Body of pancreas (tissue), 4 donors: ENCODE measurements around the gene MYADM. TPM values are rescaled to one million over a fixed set of nuclear protein-coding genes. Genes with fewer than 3 reads are reported as not detected.

ENCODE experiments used
- ATAC-seq: fragments of 150-250 bp; one replicate; pipeline ENCODE4 v1.9.1; 2016
- DNase-seq, 4 donors: peaks; one replicate each; pipeline ENCODE4 v3.0.0-alpha.2; 2019
- H3K27ac ChIP-seq, 4 donors: fragments of 200-600 bp; sonication (generic); 1 replicate in 3 of 4; 2 replicates in 1 of 4; pipeline versions ENCODE4 v1.5.1 to v1.6.1; 2016 to 2019; ENCODE audit warnings: mild to moderate bottlenecking in 1 of 4, mixed read lengths in 1 of 4, moderate library complexity in 1 of 4
- H3K27me3 ChIP-seq, 2 donors: fragments of 200-600 bp; sonication (generic); one replicate each; pipeline ENCODE4 v1.6.0; 2016; ENCODE audit warnings: mild to moderate bottlenecking in 1 of 2
- H3K36me3 ChIP-seq, 2 donors: fragments of 200-600 bp; sonication (generic); replicated peaks in 1 of 2; 2 replicates each; pipeline ENCODE4 v1.5.1; 2016; ENCODE audit warnings: low read depth in 2 of 2; ENCODE audit not compliant: insufficient read depth in 1 of 2
- H3K4me1 ChIP-seq: fragments of 200-600 bp; sonication (generic); one replicate; pipeline ENCODE4 v1.6.0; 2016
- H3K4me3 ChIP-seq, 2 donors: fragments of 200-600 bp; sonication (generic); 1 replicate in 1 of 2; 2 replicates in 1 of 2; pipeline ENCODE4 v1.5.1; 2016 to 2019
- H3K9me3 ChIP-seq, 3 donors: fragments of 200-600 bp; sonication (generic); 1 replicate in 2 of 3; 2 replicates in 1 of 3; pipeline ENCODE4 v1.5.1; 2016
- POLR2A ChIP-seq, 3 donors: fragments of 450-650 bp; IDR thresholded peaks; one replicate each; pipeline ENCODE4 v1.6.1; 2016; ENCODE audit warnings: antibody characterized with exemption in 3 of 3, mild to moderate bottlenecking in 2 of 3
- WGBS, 2 donors: methylation state at CpG; one replicate each; pipeline ENCODE4 v1.1.5; 2017; 5-methylcytosine and 5-hydroxymethylcytosine counted together
- intact Hi-C: fragments of 100-400 bp; cut with DNase I; formaldehyde crosslinking; loops from one replicate; pipeline ENCODE4 v1.15.1; 2023
- total RNA-seq, 2 donors: library from RNA; depleted of rRNA; stranded (reverse); fragments of >200 nt; gene quantifications; one replicate each; pipeline ENCODE4 v1.1.0, GENCODE V29; 2016
- TF ChIP-seq, protein P1 (sequence below), 7 experiments: fragments of 450-650 bp in 4 of 7; fragments of 200-600 bp in 3 of 7; sonication (generic) in 3 of 7; IDR thresholded peaks; one replicate each; pipeline ENCODE4 v1.5.1; 2016 to 2019; ENCODE audit warnings: antibody characterized with exemption in 7 of 7

MYADM gene
- total RNA-seq, 2 donors from 2014 or later = 12.2 to 30.0 TPM

DNA sequence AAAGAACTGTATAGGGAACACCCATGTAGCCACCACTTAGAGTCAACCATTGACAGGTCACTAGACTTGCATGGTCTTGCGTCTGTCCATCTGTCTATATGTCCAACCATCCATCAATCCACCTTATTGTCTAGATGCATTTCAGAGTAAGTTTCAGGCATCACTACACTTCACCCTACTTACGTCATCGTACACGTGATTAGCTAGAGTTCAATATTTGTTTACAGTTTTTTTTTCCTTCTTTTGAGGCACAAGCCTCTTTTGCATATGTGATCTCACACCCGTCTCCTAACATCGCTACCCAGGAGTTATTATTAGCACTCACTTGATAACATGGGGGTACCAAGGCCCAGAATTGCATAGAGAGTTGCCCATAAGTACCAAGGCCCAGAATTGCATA is 48.3 kb downstream of the MYADM start:
- Histone ChIP-seq H3K4me1 (no peaks in the 10 kb centered on the region), H3K27me3 (peaks cover 0 to 11% of the 10 kb centered on the region in 2 donors), H3K27ac (no peak overlapping the region), H3K9me3 (no peaks in the 10 kb centered on the region), H3K4me3 (no peak overlapping the region), H3K36me3 (no peaks in the 10 kb centered on the region)
- WGBS, 2 donors = 42 to 53% methylated on average over 6 of the region's 6 CpGs
- DNase-seq = no peak
- TF ChIP-seq, protein P1, sequence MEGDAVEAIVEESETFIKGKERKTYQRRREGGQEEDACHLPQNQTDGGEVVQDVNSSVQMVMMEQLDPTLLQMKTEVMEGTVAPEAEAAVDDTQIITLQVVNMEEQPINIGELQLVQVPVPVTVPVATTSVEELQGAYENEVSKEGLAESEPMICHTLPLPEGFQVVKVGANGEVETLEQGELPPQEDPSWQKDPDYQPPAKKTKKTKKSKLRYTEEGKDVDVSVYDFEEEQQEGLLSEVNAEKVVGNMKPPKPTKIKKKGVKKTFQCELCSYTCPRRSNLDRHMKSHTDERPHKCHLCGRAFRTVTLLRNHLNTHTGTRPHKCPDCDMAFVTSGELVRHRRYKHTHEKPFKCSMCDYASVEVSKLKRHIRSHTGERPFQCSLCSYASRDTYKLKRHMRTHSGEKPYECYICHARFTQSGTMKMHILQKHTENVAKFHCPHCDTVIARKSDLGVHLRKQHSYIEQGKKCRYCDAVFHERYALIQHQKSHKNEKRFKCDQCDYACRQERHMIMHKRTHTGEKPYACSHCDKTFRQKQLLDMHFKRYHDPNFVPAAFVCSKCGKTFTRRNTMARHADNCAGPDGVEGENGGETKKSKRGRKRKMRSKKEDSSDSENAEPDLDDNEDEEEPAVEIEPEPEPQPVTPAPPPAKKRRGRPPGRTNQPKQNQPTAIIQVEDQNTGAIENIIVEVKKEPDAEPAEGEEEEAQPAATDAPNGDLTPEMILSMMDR (IDR thresholded peaks at IDR 0.05) = no peak
- TF ChIP-seq POLR2A (IDR thresholded peaks at IDR 0.05) = no peak
- intact Hi-C loops = no loop called here
- no peak for ATAC-seq

DNA sequence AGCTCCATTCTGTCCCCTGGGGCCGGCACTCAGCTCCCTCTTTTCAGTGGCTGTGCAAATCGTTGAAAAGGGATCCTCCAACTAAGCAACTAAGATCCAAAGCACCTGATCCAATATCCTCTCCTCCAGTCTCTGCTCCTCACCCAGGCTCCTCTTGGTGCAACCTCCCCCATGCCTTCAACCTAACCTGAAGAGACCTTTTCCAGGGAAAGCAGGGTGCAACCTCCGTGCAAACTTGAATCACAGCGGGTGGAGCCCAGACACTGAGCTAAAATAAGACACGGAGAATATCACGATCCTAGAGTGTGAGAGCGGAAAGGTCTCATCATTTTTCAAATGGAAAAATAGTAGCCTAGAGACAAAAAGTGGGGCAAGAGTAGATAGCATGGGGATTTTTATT is 49.7 kb downstream of the MYADM start:
- Histone ChIP-seq H3K9me3 (no peaks in the 10 kb centered on the region), H3K27ac (no peak overlapping the region), H3K4me3 (no peak overlapping the region), H3K27me3 (peaks cover 0 to 4% of the 10 kb centered on the region in 2 donors), H3K36me3 (no peaks in the 10 kb centered on the region), H3K4me1 (no peaks in the 10 kb centered on the region)
- WGBS, 2 donors = 62 to 65% methylated on average over 7 of the region's 7 CpGs
- TF ChIP-seq, protein P1 (IDR thresholded peaks at IDR 0.05) = no peak
- TF ChIP-seq POLR2A (IDR thresholded peaks at IDR 0.05) = no peak
- intact Hi-C loops = no loop called here
- no peak for ATAC-seq
- DNase-seq = no peak

Other genes starting within 250 kb of the MYADM start
- not detected for gene DPRX, start 235.9 kb upstream of the MYADM start, total RNA-seq
- under 1 TPM in 1 of 2 donors, not detected in 1; 0.26 TPM for gene NLRP12, start 43.6 kb upstream of the MYADM start, total RNA-seq
- under 1 TPM in 1 of 2 donors, not detected in 1; 0.26 TPM for gene PRKCG, start 14.3 kb downstream of the MYADM start, total RNA-seq
- gene CACNG7, start 41.4 kb downstream of the MYADM start, total RNA-seq = not detected
- not detected for gene CACNG8, start 95.1 kb downstream of the MYADM start, total RNA-seq
- gene CACNG6, start 123.8 kb downstream of the MYADM start, total RNA-seq = not detected
- gene VSTM1, start 196.0 kb downstream of the MYADM start, total RNA-seq = not detected
- not detected for gene TARM1, start 213.5 kb downstream of the MYADM start, total RNA-seq
- 1 to 10 TPM in 1 of 2 donors, not detected in 1; 2.3 TPM for gene OSCAR, start 232.9 kb downstream of the MYADM start, total RNA-seq
- 1 to 10 TPM; 4.7 to 5.3 TPM for gene NDUFA3, start 235.0 kb downstream of the MYADM start, total RNA-seq
- 10 to 100 TPM in 1 of 2 donors, 1 to 10 TPM in 1; 6.5 to 11.9 TPM for gene TFPT, start 247.8 kb downstream of the MYADM start, total RNA-seq
- gene PRPF31, start 247.9 kb downstream of the MYADM start, total RNA-seq = 10 to 100 TPM; 17.8 to 24.1 TPM